ENCODE results near the gene WBP11. TPM values are rescaled to one million over a fixed set of nuclear protein-coding genes. Genes with fewer than 3 reads are reported as not detected.
"Not testable (repeated sequence)": the region's sequence is repeated elsewhere in the genome, so short reads cannot be mapped to it uniquely, and the experiment has no call there.

Gene WBP11
- total RNA-seq, 1 experiment from 2014 or later: 47.3 TPM

- ChIA-PET POLR2A (no interaction called here), CTCF (no interaction called here)
- Histone ChIP-seq H3K4me3 (ENCODE audit: low read depth in 2 of 2, low read length in 2 of 2) (no peak overlapping the region), H3K27ac (ENCODE audit: low read length) (no peak overlapping the region), H3K4me1 (ENCODE audit: control insufficient read depth, insufficient read depth, low read length) (no peaks in the 10 kb centered on the region), H3K27me3 (ENCODE audit: control insufficient read depth, insufficient read depth, low read length) (no peaks in the 10 kb centered on the region), H3K36me3 (ENCODE audit: control insufficient read depth, insufficient read depth, low read length) (no peaks in the 10 kb centered on the region), H3K9me3 (ENCODE audit: control insufficient read depth, insufficient read depth, low read depth, low read length) (no peaks in the 10 kb centered on the region; the same call in 1 of the 2 replicates)
- DNase-seq (ENCODE audit: low read depth, low spot score) (no peak), ATAC-seq (no peak)
- TF ChIP-seq POLR2AphosphoS5 (IDR thresholded peaks at IDR 0.05; ENCODE audit: low read depth, low read length) (no peak), SIN3A (IDR thresholded peaks at IDR 0.05; ENCODE audit: borderline replicate concordance, insufficient read depth, low read depth, low read length) (no peak), TCF7L2 (IDR thresholded peaks at IDR 0.05; ENCODE audit: low read depth, low read length) (no peak)
- TF ChIP-seq, protein P1, sequence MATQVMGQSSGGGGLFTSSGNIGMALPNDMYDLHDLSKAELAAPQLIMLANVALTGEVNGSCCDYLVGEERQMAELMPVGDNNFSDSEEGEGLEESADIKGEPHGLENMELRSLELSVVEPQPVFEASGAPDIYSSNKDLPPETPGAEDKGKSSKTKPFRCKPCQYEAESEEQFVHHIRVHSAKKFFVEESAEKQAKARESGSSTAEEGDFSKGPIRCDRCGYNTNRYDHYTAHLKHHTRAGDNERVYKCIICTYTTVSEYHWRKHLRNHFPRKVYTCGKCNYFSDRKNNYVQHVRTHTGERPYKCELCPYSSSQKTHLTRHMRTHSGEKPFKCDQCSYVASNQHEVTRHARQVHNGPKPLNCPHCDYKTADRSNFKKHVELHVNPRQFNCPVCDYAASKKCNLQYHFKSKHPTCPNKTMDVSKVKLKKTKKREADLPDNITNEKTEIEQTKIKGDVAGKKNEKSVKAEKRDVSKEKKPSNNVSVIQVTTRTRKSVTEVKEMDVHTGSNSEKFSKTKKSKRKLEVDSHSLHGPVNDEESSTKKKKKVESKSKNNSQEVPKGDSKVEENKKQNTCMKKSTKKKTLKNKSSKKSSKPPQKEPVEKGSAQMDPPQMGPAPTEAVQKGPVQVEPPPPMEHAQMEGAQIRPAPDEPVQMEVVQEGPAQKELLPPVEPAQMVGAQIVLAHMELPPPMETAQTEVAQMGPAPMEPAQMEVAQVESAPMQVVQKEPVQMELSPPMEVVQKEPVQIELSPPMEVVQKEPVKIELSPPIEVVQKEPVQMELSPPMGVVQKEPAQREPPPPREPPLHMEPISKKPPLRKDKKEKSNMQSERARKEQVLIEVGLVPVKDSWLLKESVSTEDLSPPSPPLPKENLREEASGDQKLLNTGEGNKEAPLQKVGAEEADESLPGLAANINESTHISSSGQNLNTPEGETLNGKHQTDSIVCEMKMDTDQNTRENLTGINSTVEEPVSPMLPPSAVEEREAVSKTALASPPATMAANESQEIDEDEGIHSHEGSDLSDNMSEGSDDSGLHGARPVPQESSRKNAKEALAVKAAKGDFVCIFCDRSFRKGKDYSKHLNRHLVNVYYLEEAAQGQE (IDR thresholded peaks at IDR 0.05; ENCODE audit: insufficient read depth in 1 of 2, low read depth in 2 of 2, low read length in 1 of 2): no peak
- TF ChIP-seq, protein P2, sequence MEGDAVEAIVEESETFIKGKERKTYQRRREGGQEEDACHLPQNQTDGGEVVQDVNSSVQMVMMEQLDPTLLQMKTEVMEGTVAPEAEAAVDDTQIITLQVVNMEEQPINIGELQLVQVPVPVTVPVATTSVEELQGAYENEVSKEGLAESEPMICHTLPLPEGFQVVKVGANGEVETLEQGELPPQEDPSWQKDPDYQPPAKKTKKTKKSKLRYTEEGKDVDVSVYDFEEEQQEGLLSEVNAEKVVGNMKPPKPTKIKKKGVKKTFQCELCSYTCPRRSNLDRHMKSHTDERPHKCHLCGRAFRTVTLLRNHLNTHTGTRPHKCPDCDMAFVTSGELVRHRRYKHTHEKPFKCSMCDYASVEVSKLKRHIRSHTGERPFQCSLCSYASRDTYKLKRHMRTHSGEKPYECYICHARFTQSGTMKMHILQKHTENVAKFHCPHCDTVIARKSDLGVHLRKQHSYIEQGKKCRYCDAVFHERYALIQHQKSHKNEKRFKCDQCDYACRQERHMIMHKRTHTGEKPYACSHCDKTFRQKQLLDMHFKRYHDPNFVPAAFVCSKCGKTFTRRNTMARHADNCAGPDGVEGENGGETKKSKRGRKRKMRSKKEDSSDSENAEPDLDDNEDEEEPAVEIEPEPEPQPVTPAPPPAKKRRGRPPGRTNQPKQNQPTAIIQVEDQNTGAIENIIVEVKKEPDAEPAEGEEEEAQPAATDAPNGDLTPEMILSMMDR (IDR thresholded peaks at IDR 0.05): no peak
- in situ Hi-C loops (cut with HindIII; ENCODE audit: low pct_unique_long_range_greater_than_20kb, low sequenced_read_pairs) (no loop called here), intact Hi-C loops (cut with micrococcal nuclease; ENCODE audit: unreplicated experiment) (no loop called here)
- BruUV-seq (replicated peaks): no TSS peak
These were observed 62.1 kb downstream of the WBP11 start for GRCh38 chr12:14741153-14741552.

DNA sequence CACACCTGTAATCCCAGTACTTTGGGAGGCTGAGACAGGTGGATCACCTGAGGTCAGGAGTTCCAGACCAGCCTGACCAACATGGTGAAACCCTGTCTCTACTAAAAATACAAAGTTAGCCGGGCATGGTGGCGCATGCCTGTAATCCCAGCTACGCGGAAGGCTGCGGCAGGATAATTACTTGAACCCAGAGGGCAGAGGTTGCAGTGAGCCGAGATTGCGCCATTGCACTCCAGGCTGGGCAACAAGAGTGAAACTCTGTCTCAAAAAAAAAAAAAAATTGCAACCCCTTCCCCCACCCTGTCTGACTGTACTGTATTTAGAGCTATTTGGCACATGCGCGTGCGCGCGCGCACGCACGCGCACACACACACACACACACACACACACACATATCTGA is 66.8 kb downstream of the WBP11 start:
- H3K4me3 ChIP-seq (ENCODE audit: low read depth in 2 of 2, low read length in 2 of 2); ATAC-seq; H3K4me1 ChIP-seq (ENCODE audit: control insufficient read depth, insufficient read depth, low read length); H3K36me3 ChIP-seq (ENCODE audit: control insufficient read depth, insufficient read depth, low read length); POLR2A ChIA-PET; BruUV-seq (replicated peaks); H3K27ac ChIP-seq (ENCODE audit: low read length); CTCF ChIA-PET; H3K9me3 ChIP-seq (ENCODE audit: control insufficient read depth, insufficient read depth, low read depth, low read length); intact Hi-C loops (cut with micrococcal nuclease; ENCODE audit: unreplicated experiment); in situ Hi-C loops (cut with HindIII; ENCODE audit: low pct_unique_long_range_greater_than_20kb, low sequenced_read_pairs); DNase-seq (ENCODE audit: low read depth, low spot score); H3K27me3 ChIP-seq (ENCODE audit: control insufficient read depth, insufficient read depth, low read length): not testable (repeated sequence)

Other genes starting within 250 kb of the WBP11 start
- gene PLBD1, start 235.6 kb downstream of the WBP11 start, total RNA-seq (2021; ENCODE audit: unreplicated experiment): 37.8 TPM
- 0.13 TPM for gene GUCY2C, start 106.9 kb downstream of the WBP11 start, total RNA-seq (2021; ENCODE audit: unreplicated experiment)
- gene C12orf60, start 192 bp upstream of the WBP11 start, total RNA-seq (2021; ENCODE audit: unreplicated experiment): 0.54 TPM
- not detected for gene SMCO3, start 10.7 kb upstream of the WBP11 start, total RNA-seq (2021; ENCODE audit: unreplicated experiment)
- gene ART4, start 40.0 kb upstream of the WBP11 start, total RNA-seq (2021; ENCODE audit: unreplicated experiment): not detected
- 0.72 TPM for gene MGP, start 82.4 kb upstream of the WBP11 start, total RNA-seq (2021; ENCODE audit: unreplicated experiment)
- not detected for gene ERP27, start 135.1 kb upstream of the WBP11 start, total RNA-seq (2021; ENCODE audit: unreplicated experiment)
- gene ARHGDIB, start 158.1 kb upstream of the WBP11 start, total RNA-seq (2021; ENCODE audit: unreplicated experiment): 1.6 TPM
- gene PDE6H, start 169.6 kb upstream of the WBP11 start, total RNA-seq (2021; ENCODE audit: unreplicated experiment): not detected

All from Panc1 (cell line).